ENCODE results near the gene PRKCB. TPM values are rescaled to one million over a fixed set of nuclear protein-coding genes. Genes with fewer than 3 reads are reported as not detected.

The PRKCB gene
- total RNA-seq, 2 donors from 2014 or later = 2.9 to 28.6 TPM

GRCh38 chr16:24123275-24123674, 287.5 kb downstream of the PRKCB start:
- 83% methylated on average over 1 of the region's 1 CpG for WGBS
- DNase-seq (ENCODE audit: low spot score) = no peak
- Histone ChIP-seq H3K9me3 (no peaks in the 10 kb centered on the region), H3K27me3 (replicated peaks; ENCODE audit: insufficient read depth) (no peaks in the 10 kb centered on the region), H3K27ac (no peak overlapping the region), H3K36me3 (no peaks in the 10 kb centered on the region), H3K4me3 (no peak overlapping the region), H3K4me1 (replicated peaks) (no peaks in the 10 kb centered on the region)
- intact Hi-C loops (cut with DNase I) = no loop called here
- no peak for TF ChIP-seq POLR2A (IDR thresholded peaks at IDR 0.05)
- no peak for TF ChIP-seq POLR2AphosphoS5 (IDR thresholded peaks at IDR 0.05)
- no peak for TF ChIP-seq CTCF (IDR thresholded peaks at IDR 0.05)

DNA sequence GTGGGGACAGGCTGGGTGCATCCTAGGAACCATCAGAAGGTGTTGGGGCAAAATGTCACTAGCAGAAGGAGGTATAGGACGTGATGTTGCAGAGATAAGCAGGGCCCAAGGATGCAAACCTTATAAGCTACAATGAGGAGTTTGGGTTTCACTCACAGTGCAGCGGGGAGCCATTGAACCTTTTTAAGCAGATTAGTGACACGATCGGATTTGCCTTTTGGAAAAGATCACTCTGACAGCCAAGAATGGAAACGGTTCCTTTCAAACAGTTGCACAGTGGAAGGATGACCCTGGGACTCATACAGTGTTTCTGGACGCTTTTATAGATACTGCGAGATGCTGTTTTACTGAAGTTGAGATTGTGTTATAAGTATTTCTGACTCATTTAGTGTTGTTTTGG, 288.5 kb downstream of the PRKCB start:
- WGBS = 76% methylated on average over 7 of the region's 7 CpGs
- Histone ChIP-seq H3K9me3 (no peaks in the 10 kb centered on the region), H3K4me3 (no peak overlapping the region), H3K36me3 (no peaks in the 10 kb centered on the region), H3K27ac (no peak overlapping the region), H3K27me3 (replicated peaks; ENCODE audit: insufficient read depth) (no peaks in the 10 kb centered on the region), H3K4me1 (replicated peaks) (no peaks in the 10 kb centered on the region)
- no peak for DNase-seq (ENCODE audit: low spot score)
- TF ChIP-seq CTCF (IDR thresholded peaks at IDR 0.05) = no peak
- TF ChIP-seq POLR2AphosphoS5 (IDR thresholded peaks at IDR 0.05) = no peak
- no peak for TF ChIP-seq POLR2A (IDR thresholded peaks at IDR 0.05)
- intact Hi-C loops (cut with DNase I) = no loop called here

- intact Hi-C loops (cut with DNase I) = no loop called here
- H3K4me1 ChIP-seq (replicated peaks) = no peaks in the 10 kb centered on the region
- no peaks in the 10 kb centered on the region for H3K36me3 ChIP-seq
- H3K27ac ChIP-seq = no peak overlapping the region
- no peaks in the 10 kb centered on the region for H3K27me3 ChIP-seq (replicated peaks; ENCODE audit: insufficient read depth)
- 67% methylated on average over 3 of the region's 3 CpGs for WGBS
- H3K9me3 ChIP-seq = no peaks in the 10 kb centered on the region
- H3K4me3 ChIP-seq = no peak overlapping the region
- TF ChIP-seq POLR2A (IDR thresholded peaks at IDR 0.05) = no peak
- no peak for TF ChIP-seq CTCF (IDR thresholded peaks at IDR 0.05)
- no peak for TF ChIP-seq POLR2AphosphoS5 (IDR thresholded peaks at IDR 0.05)
- no peak for DNase-seq (ENCODE audit: low spot score)
Observed at GRCh38 chr16:24125214-24125613, 289.4 kb downstream of the PRKCB start.

- Histone ChIP-seq H3K9me3 (no peaks in the 10 kb centered on the region), H3K4me3 (no peak overlapping the region), H3K36me3 (no peaks in the 10 kb centered on the region), H3K4me1 (replicated peaks) (no peaks in the 10 kb centered on the region), H3K27ac (no peak overlapping the region), H3K27me3 (replicated peaks; ENCODE audit: insufficient read depth) (no peaks in the 10 kb centered on the region)
- DNase-seq (ENCODE audit: low spot score) = no peak
- TF ChIP-seq CTCF (IDR thresholded peaks at IDR 0.05) (no peak), POLR2A (IDR thresholded peaks at IDR 0.05) (no peak), POLR2AphosphoS5 (IDR thresholded peaks at IDR 0.05) (no peak)
- intact Hi-C loops (cut with DNase I) = no loop called here
- WGBS = 79% methylated on average over 4 of the region's 4 CpGs
Observed at GRCh38 chr16:24129412-24129918, 293.7 kb downstream of the PRKCB start.

DNA sequence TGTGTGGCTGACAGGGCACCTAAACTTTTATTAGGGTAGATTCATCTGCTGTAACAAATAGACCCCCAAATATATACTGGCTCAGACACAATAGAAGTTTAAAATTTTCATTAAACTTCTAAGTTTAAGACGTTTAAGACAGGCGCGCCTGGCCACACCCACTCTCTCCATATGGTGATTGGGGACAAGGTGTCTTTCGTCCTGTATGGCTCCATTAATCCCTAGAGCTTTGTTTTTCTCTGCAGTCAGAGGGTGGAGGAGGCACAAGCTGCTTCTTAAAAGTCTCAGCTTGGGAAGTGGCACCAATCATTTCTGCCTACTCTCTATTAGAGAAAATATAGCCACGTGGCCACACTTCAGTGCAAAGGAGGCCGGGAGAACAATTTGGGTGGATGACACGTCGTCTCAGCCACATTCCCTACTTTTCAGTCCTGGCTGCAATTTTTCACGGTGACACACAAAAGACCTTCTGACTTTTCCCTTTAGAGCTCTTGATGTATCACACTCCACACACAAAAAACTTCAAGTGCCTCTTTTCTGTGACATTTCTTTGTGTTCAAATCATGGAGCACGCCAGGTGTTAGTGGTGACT, 294.8 kb downstream of the PRKCB start:
- no peak for DNase-seq (ENCODE audit: low spot score)
- no peaks in the 10 kb centered on the region for H3K4me1 ChIP-seq (replicated peaks)
- no peaks in the 10 kb centered on the region for H3K36me3 ChIP-seq
- H3K27ac ChIP-seq = no peak overlapping the region
- intact Hi-C loops (cut with DNase I) = no loop called here
- TF ChIP-seq POLR2A (IDR thresholded peaks at IDR 0.05) = no peak
- no peak for TF ChIP-seq POLR2AphosphoS5 (IDR thresholded peaks at IDR 0.05)
- 61% methylated on average over 10 of the region's 10 CpGs for WGBS
- H3K9me3 ChIP-seq = no peaks in the 10 kb centered on the region
- H3K27me3 ChIP-seq (replicated peaks; ENCODE audit: insufficient read depth) = no peaks in the 10 kb centered on the region
- H3K4me3 ChIP-seq = no peak overlapping the region
